ENCODE measurements around the gene ASIC5.
"Not testable (repeated sequence)": the region's sequence is repeated elsewhere in the genome, so short reads cannot be mapped to it uniquely, and the experiment has no call there.

ASIC5 gene

DNA sequence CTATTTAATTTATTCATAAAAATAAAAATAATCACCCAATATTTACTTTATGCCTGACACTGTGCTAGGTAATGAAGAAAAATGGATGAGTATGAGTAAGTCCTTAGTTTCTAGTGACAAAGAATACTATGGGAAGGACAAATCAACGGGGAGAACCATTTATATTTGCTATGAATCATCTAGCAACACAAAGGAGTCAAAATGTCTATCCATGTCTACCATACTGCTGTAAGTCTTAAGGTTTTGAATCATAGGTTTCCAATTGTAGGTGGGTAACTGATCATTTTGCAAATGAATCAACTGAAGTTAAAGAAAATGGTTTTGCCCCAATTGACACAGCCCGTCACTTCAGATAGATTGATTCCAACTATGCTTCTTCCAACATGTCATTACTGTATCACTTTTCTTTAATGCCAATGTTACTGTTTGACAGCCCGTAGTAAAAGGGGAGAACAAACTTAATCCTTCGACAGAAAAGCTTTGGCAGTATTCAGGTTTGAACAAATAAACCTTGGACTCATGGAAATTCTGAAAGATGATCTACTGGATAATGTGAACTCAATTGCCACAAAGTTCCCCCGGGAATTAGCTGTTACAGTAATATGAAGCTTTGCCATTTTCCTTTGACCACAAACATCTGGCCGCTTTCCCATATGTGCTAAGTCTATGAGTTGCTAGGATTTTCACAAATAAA lies 40.6 kb upstream of the ASIC5 start:
- CTCF ChIA-PET = interaction anchor here (1.1 kb wide), 1 partner anchor 47 kb away, joined by 6 read pairs; the partner anchor contains the start of gene CTSO
- TF ChIP-seq, protein P1, sequence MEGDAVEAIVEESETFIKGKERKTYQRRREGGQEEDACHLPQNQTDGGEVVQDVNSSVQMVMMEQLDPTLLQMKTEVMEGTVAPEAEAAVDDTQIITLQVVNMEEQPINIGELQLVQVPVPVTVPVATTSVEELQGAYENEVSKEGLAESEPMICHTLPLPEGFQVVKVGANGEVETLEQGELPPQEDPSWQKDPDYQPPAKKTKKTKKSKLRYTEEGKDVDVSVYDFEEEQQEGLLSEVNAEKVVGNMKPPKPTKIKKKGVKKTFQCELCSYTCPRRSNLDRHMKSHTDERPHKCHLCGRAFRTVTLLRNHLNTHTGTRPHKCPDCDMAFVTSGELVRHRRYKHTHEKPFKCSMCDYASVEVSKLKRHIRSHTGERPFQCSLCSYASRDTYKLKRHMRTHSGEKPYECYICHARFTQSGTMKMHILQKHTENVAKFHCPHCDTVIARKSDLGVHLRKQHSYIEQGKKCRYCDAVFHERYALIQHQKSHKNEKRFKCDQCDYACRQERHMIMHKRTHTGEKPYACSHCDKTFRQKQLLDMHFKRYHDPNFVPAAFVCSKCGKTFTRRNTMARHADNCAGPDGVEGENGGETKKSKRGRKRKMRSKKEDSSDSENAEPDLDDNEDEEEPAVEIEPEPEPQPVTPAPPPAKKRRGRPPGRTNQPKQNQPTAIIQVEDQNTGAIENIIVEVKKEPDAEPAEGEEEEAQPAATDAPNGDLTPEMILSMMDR (IDR thresholded peaks at IDR 0.05; ENCODE audit: insufficient read depth, low read length, missing control alignments) = no peak
- H3K4me3 ChIP-seq (ENCODE audit: low read depth, low read length) = no peak overlapping the region
- POLR2A ChIA-PET = interaction anchor here (1.2 kb wide), 1 partner anchor 47 kb away, joined by 4 read pairs; the partner anchor contains the start of gene CTSO
- peak; percentile 89 for DNase-seq (ENCODE audit: low read depth, low spot score)

DNA sequence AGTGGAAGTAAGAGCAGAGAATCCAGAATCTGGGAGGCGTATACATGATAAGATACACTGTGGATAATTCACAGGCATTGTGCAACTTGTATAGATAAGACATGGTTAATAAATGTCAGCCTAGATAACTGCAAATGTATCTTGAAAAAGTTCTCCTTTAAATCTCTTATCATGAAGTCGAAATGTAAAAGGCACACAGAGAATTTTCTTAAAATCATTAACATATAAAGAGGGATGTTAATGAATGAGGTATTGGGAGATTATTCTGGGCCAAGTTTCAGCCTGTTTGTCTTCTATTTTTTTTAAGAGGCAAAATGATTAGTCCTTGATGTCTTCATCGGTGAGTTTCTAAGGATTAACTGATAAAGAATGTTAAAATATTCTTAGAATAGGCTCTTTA lies 38.3 kb upstream of the ASIC5 start:
- ChIA-PET CTCF (no interaction called here), POLR2A (no interaction called here)
- no peak overlapping the region for H3K4me3 ChIP-seq (ENCODE audit: low read depth, low read length)
- TF ChIP-seq, protein P1 (IDR thresholded peaks at IDR 0.05; ENCODE audit: insufficient read depth, low read length, missing control alignments) = no peak
- no peak for DNase-seq (ENCODE audit: low read depth, low spot score)

DNA sequence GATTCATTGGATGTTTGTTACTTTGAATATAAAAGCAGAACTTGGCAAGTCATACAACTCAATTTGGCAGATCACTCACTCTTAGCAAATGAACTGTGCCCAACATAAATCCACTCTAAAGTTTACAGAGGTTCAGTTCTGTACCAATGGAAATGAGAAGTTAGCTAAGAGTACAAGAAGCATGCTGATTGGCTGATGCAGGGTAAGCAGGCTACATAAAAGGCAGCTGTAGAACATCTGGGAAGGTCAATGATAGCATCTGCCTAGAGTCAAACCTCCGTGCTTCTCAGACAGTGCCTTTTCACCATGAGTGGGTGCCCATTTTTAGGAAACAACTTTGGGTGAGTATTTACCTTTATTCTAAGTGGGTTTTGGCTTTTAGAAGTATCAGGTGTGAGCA lies 37.4 kb upstream of the ASIC5 start, which contains the start of gene TDO2:
TDO2 (plus strand) TSS at position 244 of the 400 bp plus-strand sequence; CDS start at position 307, 63 bp downstream.
- ChIA-PET CTCF (no interaction called here), POLR2A (no interaction called here)
- H3K4me3 ChIP-seq (ENCODE audit: low read depth, low read length) = no peak within 1 kb of the TSS
- no peak for DNase-seq (ENCODE audit: low read depth, low spot score)
- TF ChIP-seq, protein P1 (IDR thresholded peaks at IDR 0.05; ENCODE audit: insufficient read depth, low read length, missing control alignments) = no peak

DNA sequence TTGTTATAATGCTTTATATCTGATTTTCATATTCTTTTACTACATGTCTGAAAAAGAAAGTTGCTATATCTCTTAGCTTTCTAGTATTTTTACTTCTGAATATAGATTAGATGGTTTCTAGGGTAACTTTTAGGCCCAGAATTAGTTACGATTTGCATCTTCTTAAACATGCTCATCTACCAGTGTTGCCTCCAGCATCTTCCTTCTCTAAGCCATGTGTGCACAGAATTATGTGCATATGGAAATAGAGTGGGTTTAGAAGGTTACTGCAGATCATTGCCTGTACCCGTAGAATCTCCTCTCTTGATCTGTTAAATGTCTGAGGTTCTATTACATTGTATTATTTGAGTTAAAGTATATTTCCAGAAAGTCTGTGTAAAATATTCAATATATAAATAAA lies 34.9 kb upstream of the ASIC5 start:
- CTCF ChIA-PET = interaction anchor here (1.3 kb wide), 1 partner anchor 8 kb away, joined by 3 read pairs; no protein-coding TSS in a partner anchor
- no peak overlapping the region for H3K4me3 ChIP-seq (ENCODE audit: low read depth, low read length)
- POLR2A ChIA-PET = no interaction called here
- no peak for DNase-seq (ENCODE audit: low read depth, low spot score)
- TF ChIP-seq, protein P1 (IDR thresholded peaks at IDR 0.05; ENCODE audit: insufficient read depth, low read length, missing control alignments) = no peak

- TF ChIP-seq, protein P1 (IDR thresholded peaks at IDR 0.05; ENCODE audit: insufficient read depth, low read length, missing control alignments) = no peak
- CTCF ChIA-PET = interaction anchor here (1.3 kb wide), 1 partner anchor 9 kb away, joined by 3 read pairs; no protein-coding TSS in a partner anchor
- DNase-seq (ENCODE audit: low read depth, low spot score) = no peak
- no peak overlapping the region for H3K4me3 ChIP-seq (ENCODE audit: low read depth, low read length)
- POLR2A ChIA-PET = no interaction called here
Measured at GRCh38 chr4:155900381-155900780, 34.3 kb upstream of the ASIC5 start.

DNA sequence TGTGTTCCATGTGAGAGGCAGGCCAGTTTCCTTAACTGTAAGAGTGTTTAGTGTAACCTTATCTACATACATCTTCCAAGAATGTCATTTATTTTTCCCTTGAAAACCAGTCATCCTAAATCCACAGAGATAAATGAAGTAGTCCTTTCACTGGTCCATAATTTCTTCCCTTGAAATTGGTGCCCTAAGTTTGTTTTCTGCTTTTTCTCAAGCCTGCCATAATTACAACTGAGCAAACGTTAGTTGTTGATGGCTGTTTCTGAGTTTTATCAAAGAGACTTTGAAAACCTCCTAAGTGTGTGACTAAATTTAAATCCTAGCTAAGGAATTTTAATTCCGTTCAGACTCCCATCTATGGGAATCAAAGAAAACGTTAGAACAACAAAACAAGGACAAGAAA lies 33.8 kb upstream of the ASIC5 start:
- TF ChIP-seq, protein P1 (IDR thresholded peaks at IDR 0.05; ENCODE audit: insufficient read depth, low read length, missing control alignments) = no peak
- no peak overlapping the region for H3K4me3 ChIP-seq (ENCODE audit: low read depth, low read length)
- ChIA-PET CTCF (interaction anchor here (1.3 kb wide), 1 partner anchor 9 kb away, joined by 3 read pairs; no protein-coding TSS in a partner anchor), POLR2A (no interaction called here)
- no peak for DNase-seq (ENCODE audit: low read depth, low spot score)

DNA sequence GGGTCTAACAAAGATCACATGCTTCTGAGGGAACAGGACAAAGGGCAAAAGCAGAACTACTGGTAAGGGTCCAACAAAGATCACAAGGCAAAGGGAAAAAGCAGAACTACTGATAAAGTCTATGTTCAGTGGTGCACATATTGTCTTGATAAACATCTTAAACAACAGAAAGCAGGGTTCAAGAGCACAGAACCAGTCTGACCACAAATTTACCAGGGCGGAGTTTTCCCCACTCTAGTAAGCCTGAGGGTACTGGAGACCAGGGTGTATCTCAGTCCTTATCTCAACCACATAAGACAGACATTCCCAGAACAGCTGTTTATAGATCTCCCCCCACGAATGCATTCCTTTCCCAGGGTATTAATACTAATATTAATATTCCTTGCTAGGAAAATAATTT lies 32.3 kb upstream of the ASIC5 start:
- H3K4me3 ChIP-seq (ENCODE audit: low read depth, low read length); POLR2A ChIA-PET; DNase-seq (ENCODE audit: low read depth, low spot score); CTCF ChIA-PET: not testable (repeated sequence)
